DMS 273 treated with DMSO at 0.1 percent for 48 hours (cell line): ENCODE data around the gene ABCA2.
"Not testable (repeated sequence)": the region's sequence is repeated elsewhere in the genome, so short reads cannot be mapped to it uniquely, and the experiment has no call there.

Source experiments
- DNase-seq: peaks from one replicate; lab custom pipeline; 2025; lab: John Stamatoyannopoulos, UW

ABCA2 gene

DNA sequence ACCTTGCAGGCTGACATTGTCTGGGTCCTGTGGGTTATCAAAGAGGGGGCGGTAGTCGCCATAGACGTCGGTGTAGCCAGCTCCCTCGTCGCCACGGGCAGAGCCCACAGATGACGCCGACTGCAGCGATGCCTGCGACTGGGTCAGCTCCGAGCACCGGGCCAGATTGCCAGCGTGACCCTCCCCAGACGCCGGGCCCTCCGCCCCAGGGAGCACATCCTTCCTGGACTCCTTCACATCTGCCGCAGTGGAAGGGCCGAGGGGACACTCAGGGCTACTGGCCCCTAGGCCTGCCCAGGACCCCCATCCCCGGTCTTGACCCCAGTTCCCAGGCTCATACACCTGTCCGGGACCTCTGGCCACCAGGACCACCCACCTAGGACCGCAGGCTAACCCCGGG, 13.9 kb downstream of the ABCA2 start:
- no peak for DNase-seq

DNA sequence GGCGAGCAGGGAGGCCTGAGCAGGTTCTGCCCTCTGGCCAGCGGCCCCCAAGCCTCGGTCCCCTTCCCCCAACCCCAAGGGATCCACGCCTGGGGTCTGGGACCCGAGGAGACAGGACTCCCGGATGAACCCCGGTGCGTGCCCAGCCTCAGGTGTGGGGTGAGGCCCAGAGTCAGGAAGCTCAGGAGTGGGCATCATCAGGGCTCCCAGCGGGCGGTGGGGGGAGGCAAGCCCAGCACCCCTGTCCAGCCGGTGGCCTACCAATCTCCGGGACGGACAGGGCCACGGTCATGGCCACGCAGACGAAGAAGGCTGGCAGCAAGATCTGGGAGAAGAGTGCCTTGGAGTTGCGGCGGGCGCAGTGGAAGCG, 14.5 kb downstream of the ABCA2 start:
- DNase-seq = no peak

DNA sequence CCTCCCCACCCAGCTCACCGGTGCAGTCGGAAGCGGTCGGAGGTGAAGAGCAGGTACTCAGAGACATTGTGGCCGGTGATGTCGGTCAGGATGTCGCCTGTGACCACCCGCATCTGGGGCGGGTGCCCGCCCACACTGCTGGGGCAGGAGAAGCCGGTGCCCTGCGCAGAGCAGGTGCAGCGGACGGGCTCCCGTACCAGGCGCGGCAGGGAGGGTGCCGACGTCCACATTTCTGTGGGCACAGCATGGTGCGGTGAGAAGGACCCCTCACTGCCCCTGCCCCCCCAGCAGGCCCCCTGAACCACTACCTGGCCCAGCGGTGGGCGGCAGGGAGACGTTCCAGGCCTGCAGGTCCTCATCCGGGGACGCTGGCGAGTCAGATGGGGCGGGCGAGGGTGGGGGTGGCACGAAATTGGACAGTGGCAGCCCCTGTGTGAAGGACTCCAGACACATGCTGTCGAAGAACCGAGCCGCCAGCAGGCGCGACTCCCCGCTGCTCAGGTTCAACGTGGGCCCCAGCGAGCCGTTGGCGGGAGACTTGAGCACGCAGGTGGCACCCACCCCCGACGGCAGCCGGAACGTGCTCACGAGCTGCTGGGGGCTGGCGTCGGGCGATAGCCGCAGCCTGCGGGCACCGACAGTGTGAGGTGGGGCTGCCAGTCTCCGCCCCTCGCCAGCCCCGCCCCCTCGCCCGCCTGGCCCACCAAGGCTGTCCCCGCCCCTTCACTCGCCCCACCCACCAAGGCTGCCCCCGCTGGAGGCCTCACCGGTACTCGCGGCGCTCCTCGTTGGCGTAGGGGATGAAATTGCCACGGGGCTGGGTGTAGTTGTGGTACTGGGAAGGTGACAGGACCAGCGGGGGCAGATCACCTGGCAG, 15.1 kb downstream of the ABCA2 start:
- no peak for DNase-seq

DNA sequence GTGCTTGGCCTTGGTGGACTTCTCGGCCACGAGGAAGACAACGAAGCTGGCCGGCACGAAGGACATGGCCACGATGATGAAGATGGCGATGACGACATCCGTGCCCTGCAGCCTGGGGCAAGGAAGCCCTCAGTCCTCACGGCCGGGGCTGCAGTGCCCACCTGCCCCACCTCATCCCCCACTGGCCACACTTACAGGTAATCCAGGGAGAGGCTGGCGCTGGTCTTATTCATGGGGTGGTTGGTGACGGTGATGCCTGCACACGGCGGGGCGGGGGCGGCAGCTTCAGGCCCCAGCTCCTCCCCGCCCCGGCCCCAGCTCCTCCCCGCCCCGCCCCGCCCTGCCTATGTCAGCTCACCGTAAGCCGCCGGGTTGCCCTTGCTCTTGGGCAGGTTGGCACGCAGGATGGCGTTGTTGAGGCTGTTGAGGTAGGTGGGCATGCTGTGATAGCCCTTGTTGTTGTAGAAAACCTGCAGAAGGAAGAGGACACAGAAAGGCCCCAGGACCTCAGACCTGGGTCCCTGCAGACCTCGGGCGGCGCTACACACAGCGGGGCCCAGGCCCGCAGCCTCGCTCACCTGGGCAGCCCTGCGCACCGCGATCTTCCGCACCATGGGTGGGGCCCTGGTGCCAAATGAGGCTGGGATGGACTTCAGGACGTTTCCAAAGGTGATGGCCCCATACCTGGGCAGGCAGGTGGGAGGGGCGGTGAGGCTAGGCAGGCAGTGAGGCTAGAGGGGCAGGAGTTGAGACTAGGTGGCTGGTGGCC, 15.9 kb downstream of the ABCA2 start:
- DNase-seq = no peak

DNA sequence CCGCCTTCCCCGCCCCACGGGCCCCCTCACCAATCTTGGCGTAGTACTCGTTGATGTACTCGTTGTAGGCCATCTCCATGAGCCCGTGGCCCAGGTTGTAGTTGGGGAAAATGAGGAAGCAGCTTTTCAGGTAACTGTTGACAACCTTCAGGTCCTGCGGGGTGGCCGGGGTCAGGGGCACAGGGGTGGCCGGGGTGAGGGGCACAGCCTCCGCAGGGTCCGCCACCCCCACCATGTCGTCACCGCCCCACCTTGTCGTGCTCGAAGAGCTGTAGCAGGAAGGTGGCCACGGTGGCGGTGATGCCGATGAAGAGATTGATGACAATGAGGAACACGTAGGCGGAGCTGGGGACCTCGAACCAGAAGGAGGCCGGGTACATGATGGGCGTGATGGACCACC, 16.9 kb downstream of the ABCA2 start:
- DNase-seq = no peak

DNA sequence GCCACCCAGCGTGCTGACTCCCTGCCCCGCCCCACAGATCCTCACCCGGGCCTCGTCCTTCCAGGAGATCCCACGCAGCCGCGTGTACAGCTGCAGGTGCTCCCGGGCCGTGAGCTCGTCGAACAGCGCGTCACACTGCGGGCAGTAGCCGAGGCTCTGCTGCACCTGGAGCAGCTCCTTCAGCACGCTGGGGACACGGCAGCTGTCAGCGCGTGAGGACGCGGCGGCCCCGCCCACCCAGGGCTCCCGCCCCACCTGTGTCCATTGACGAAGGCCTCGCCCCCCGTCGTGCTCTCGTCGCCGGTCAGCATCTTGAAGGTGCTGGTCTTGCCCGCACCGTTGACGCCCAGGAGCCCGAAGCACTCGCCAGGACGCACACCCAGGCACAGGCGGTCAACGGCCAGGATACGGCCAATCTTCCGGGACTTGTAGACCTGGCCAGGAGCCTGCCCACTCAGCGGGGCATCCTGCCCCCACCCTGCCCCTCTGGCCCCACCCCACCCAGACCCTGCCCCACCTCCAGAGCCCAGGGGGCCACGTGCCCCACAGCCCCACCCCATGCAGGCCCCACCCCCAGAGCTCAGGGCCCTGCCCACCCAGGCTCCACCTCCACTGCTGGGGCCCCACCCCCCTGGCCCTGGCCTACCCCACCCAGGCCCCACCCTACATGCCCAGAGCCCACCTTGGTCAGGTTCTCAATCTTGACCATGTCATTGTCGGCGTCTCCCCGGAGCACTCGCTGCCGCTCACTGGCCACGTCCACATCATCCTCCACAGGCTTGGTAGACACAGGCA, 17.9 kb downstream of the ABCA2 start:
- DNase-seq = no peak

DNA sequence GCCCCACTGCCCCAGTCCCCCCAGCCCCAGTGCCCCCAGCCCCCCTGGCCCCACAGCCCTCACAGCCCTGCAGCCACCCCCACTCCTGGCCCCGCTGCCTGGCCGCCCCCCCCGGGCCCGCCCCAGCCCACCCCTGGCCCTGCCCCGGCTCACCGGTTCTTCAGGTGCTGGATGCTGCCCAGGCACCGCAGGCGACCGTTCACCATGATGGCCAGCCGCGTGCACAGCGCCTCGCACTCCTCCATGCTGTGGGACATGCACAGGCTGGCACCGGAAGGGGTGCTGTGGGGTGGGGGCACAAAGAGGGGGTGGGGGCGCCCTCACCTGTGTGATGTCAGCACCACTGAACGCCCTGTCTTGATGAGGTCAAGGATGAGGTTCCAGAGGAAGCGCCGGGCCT, 18.8 kb downstream of the ABCA2 start:
- no peak for DNase-seq

DNA sequence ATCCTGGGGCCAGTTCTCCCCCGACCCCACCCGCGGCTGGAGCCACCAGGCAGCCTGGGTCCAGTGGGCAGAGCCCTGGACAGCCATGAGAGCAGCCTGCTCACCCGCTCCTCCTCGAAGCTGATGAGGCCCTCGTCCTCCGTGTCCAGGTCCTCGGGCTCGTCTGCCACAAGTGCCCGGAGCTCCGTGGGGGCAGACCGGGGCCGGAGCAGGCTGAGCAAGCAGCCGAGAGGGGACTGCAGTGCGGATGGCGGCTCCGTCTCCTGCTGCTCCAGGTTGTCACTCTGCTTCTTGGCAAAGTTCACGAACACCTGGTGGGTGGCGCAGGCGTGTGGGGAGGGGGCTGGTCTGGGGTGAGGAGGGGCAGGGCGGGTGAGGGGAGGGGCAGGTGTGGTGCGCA, 19.7 kb downstream of the ABCA2 start:
- no peak for DNase-seq

DNA sequence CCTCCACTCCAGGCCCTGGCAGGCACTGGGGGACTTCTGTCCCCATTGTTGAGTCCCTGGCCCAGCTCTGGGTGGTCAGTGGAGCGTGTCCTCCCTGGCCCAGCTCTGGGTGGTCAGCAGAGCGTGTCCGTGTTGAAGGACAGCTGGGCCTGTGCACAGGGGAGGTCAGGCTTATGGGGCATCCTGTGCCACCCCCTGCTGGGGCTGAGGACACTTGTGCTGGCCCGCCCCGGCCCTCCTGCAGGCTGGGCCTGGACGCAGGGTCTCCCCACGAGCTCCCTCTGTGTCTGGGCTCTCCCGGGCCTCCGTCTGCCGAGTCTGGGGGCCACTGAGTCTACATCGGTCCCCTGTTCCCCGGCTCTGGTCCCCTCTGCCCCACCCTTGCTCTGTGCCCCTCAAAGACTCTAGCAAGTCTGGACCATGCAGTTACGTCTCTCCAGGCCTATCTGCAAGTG, 20.2 kb downstream of the ABCA2 start:
- DNase-seq = no peak

DNA sequence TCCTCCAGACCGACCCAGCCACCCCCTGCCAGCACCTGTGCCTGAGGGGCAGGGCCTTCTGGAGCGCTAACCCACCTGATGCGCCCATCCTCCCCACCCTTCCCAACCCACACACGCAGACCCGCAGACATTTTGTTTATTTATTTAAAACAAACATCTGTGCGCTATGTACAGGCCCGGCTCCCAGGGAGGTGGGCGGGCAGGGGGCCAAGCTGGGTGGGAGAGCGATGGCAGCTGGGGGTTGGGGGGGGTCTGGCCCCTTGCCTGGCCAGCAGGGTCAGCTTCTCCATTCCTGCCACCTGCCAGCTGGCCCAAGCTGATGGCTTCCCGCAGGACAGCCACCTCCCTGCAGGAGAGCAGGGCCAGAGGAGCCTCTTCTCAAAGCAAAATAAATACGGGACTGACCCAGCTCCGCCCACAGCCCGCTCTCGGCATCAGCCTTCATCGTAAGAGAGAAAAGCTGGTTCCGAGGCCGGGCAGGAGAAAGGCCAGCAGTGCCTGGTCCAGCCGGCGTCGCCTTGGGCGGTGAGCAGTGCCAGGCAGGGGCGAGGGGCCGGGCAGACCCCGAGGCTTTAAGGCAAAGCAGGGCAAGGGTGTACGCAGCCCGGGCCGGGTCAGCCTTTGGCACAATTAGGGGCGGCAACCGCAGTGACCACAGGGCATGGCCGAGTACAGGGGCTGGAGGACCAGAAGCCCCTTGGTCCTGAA, 20.8 kb downstream of the ABCA2 start:
- DNase-seq = peak; percentile 69

DNA sequence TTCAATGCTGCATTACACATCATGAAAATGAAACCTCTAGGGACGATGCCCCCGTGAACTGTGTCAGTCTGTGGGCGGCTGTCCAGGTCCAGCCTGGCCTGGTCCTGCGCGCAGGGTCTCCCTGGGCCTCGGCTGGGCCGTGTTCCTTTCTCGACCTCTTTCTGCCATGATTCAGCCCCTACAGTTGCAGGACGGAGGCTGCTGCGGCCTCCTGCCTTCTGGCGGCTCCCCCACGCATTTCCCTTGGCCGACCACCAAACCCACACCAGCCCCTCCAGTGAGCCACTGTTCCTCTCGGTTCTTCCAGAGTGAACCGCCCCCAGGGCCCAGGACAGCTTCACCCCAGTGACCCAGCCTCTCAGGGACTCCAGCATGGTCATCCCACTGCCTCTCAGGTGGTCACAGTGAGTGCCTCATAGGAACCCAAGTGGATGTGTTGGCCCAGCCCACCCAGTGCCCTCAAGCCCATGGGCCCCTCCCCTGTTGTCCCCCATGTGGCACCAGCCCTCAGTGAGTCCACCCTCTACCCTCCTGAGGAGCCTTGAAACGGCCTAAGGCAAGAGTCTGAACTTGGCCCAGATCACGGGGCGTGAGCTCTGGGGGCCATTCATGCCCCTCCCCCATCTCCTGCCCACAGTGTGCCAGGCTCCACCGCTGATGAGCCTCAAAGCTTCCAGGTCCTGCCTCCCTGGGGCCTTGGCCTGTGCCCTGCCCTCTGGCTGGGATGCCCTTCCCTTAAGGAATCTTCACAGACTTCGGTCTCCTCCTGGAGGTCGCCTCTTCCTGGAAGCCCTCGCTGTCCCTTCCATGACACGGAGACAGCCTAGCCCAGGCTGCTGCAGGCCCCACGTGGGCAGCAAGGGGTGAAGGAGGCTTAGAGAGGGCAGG, 21.7 kb downstream of the ABCA2 start:
- DNase-seq = no peak

DNA sequence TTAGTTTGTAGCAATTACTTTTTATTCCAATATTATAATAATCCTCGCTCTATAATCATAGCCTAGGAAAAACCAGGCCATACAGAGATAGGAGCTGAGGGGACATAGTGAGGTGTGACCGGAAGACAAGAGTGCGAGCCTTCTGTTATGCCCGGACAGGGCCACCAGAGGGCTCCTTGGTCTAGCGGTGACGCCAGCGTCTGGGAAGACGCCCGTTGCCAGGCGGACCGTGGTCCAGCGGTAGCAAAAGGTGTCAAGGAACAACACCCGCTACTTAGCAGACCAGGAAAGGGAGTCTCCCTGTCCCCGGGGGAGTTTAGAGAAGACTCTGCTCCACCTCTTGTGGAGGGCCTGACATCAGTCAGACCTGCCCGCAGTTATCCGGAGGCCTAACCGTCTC, 23.8 kb downstream of the ABCA2 start:
- not testable (repeated sequence) for DNase-seq

DNA sequence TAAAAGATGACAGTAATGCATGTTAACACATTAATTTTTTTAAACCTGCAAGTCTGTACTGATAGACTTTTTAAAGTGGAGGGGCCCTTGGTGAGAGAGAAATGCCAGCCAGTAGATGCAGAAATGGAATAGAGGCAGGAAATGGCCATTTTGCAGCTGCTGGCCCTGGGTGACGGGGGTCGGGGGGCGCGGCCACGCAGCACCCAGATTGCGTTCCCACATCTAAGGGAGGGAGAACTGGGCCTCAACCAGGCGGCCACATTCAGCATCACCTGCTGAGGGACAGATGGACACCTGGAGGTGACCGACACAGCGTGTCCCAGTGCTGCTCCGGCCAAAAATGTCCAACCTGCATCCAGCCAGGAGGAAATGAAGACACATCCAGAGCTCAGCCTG, 25.4 kb downstream of the ABCA2 start:
- DNase-seq = no peak

DNA sequence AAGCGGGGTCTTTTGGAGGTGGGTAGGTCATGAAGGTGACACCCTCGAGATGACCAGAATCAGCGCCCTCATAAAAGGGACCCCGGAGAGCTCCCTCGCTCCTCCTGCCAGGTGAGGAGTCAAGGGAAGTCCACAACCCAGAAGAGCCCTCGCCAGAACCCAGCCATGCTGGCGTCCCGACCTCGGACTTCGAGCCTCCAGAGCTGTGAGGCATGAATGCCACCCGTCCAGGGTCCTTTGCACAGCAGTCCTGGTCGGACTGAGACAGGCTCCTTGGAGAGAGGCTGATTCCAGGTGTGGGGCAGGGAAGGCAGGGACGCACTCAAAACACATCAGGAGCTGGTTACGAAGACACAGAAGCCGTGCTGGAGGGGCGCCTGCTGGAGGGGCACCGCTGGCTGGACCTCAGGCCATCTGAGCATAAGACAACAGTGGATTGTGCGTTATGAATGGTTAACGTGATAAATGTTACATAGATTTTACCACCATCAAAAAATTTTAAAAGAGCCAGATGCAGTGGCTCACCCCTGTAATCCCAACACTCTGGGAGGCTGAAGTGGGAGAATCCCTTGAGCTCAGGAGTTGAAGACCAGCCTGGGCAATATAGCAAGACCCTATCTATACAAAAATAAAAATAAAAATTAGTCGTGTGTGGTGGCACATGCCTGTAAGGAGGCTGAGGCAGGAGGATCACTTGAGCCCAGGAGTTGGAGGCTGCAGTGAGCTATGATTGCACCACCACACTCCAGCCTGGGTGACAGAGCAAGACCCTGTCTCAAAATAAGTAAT, 26.0 kb downstream of the ABCA2 start:
- no peak for DNase-seq

DNA sequence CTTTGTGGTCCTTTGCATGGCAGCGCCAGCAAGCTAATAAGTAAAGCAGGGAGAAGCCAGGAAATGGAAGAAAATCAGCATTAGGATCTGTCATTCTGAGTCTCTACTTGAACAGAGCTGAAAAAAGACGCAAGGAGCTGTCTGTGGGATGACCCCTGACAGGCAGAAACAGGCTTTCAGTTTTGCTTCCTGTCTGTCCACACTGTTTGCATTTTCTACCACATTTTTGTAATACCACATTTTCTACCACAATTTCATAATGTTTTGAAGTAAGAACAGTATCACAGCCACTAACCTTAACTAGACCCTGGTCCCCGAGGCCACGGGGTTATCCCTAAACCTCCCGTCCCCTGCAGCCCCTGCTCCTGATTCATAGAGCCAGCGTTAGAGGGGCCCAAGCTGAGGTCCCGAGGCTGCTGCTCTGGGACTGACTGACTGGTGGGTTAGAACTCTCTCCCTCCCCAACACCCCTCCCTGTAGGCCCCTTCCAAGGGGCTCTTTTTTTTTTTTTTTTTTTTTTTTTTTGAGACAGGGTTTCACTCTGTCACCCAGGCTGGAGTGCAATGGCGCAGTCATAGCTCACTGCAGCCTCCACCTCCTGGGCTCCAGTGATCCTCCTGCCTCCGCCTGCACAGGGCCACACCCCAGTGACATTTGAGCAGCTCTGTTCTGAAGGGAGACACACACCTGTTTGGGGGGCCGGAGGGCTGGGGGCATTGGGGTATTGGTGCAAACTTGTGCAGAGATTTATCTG, 27.7 kb downstream of the ABCA2 start:
- DNase-seq = no peak

DNA sequence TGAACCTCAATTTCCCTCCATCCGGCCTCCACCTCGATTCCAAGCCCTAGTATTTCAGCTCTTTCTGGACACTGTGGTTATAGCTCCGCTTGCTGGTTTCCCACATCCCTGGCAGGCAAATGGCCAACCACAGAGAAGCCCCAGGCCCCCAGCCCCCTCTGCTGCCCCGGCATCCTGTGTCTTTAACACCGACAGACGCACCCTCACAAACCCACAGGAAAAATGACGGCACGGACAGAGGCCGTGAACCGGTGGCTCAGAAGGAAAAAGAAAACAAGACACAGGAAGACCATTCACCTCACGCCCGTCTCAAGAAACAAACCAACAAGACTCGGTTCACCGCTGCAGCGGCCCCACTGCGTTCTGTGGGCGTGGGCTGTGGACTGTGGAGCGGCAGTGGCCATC, 30.2 kb downstream of the ABCA2 start:
- DNase-seq = no peak

DNA sequence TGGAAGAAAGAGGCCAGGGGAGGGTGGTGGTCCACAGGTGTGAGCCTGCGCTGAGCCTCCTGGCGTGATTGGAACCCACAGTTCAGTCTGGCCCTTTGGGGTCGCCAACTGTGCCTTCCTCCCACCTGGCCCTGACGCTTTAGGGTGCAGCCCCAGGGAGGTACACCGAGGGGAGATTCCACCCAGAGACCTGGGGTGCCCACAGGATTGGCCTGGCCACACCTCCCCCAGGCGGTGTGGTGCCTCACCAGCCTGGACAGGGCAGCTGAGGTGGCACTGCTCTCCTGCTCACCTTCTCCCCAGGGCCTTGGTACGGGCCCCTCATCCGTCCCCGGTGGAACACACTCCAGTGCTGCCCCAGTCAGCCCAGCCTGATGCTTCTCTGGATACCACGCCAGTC, 30.7 kb downstream of the ABCA2 start:
- no peak for DNase-seq

DNA sequence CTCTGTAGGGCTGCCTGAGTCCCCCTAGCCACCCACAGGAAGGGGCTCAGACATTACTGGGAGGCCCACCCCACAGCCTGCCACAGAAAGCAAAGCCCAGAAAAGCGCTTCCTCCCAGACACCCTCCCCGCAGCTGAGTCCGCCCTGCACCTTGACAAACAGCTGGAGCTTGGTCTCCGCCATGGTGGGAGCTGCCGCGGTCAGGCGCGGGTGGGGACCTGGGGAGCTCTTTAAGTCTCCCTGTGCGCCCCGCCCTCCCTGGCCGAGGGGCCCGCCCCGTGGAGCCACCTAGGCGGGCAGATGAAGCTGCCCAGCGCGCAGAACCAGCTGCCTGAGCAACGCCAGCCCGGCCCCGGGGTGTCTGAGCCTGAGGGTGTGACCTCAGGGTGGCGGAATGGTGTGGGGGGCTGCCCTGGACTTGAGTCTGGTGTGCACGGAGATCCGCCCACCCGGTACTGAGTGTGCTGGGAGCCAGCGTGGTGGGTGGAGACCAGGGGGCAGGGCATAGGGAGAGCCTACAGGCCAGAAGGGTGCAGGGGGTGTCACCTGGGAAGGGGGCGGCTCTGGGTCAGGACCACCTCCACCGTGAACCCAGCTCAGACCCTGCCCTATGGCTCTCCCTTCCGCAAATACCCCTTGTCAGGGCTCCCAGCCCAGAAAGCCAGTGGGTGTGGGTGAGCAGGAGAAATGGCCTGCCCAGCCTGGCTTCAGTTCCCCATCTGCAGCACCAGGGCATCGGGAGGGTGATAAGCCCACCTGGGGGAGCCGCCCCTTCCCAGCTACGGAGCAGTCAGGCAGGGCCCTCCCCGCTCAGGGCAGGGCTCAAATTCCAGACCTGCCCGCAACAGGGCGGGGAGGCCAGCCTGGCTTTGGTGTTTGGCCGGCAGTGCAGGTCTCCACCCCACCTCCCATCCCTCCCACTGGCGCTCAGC, 31.4 kb downstream of the ABCA2 start, which contains the start of gene CLIC3:
CLIC3 (minus strand) TSS at position 208 of the 932 bp plus-strand sequence; CDS start at position 183, 25 bp downstream.
- DNase-seq = no peak
